Loucy (cell line): Measurements from ENCODE around the gene MSX1.

Source experiments
- CTCF ChIP-seq: fragments of 200-600 bp; sonication (generic); conservative IDR thresholded peaks from 2 replicates; pipeline ENCODE4 v1.5.1; 2014; ENCODE audit warnings: mild to moderate bottlenecking, antibody characterized with exemption, low read length
- EZH2phosphoT487 ChIP-seq: fragments of 200-600 bp; IDR thresholded peaks from 2 replicates; pipeline ENCODE4 v1.6.1; 2018; ENCODE audit warnings: antibody characterized with exemption, mild to moderate bottlenecking, moderate library complexity, borderline replicate concordance

- TF ChIP-seq CTCF (no peak), EZH2phosphoT487 (no peak)
Measured at GRCh38 chr4:4889781-4890180, 30.3 kb downstream of the MSX1 start.
